GM19467 (cell line): ENCODE data around the gene LAMTOR3.

Experiments
- ATAC-seq: cut with Tn5 transposase; IDR thresholded peaks from one replicate; pipeline ENCODE4 v1.9.1; 2021; ENCODE audit warnings: mild to moderate bottlenecking, moderate library complexity; ENCODE audit not compliant: unreplicated experiment

LAMTOR3 gene

DNA sequence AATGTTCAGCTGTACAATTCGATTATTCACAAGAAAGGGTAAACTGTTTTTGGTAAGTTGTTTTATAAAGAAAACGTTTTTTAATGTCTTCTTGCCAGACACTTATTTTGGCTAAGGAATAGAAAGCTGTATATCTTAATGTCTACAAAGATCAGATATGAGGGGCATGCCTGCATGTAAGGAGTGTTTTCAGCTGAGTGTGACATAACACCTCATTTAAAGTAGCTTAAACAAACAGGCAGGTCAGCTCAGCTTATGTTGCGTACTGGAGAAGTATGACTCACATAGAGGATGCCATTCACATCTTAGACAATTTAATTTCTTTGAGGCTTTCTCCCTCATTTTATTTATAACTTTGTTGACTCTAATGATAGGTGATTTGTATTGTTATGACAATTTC lies 30.4 kb downstream of the LAMTOR3 start:
- ATAC-seq, result no peak

DNA sequence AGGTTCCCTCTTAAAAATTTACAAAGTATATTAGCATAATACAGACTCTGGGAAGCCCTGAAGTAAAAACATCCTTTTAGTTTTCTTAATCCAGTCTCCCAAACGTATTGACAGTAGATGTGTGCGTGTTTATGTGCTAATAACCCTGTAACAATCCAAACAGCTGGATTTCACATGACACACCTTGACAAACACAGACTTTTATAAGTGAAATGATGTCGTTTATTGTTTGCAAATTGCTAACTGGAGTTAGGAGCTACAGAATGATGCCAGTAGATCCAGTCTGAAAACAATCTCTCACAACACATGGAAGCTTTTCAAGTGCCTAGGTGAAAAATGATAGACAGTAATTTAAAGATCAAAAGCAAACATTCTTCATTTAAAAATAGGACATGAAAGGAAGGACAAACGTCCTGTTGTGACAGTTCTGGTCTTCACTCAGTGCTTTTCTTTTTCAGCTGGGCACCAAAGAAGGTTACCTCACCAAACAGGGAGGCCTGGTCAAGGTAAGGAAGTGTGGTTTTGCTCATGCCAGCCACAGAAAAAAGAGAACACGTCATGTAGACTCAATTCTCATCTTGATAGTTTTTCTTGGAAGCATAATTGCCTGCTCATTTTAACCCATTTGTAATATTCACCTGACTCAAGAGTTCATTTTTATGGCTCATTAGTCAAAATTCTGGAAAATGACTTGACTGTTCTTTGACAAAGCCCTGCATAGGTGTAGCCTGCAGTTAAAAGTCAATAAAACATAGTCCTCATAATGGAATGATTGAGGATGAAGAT lies 32.9 kb downstream of the LAMTOR3 start:
- peak; percentile 51 for ATAC-seq

DNA sequence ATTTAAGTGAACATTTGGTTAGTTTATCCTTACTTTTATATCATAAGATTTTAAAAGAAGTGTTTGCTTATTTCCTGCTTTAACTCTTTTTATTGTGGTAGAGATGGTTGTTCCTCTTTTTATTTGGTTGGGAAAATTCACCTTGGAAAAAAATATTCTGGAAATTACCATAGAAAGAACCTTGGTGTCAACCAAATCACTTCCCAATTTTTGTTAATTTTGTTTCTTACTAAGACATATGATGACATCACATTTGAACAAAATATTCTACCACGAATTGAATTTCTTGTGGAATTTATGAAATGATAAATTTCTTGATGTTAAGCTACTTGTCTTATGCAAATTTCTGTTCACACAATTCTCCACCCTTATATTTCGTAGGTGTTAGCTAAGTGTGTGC lies 33.7 kb downstream of the LAMTOR3 start:
- no peak for ATAC-seq

DNA sequence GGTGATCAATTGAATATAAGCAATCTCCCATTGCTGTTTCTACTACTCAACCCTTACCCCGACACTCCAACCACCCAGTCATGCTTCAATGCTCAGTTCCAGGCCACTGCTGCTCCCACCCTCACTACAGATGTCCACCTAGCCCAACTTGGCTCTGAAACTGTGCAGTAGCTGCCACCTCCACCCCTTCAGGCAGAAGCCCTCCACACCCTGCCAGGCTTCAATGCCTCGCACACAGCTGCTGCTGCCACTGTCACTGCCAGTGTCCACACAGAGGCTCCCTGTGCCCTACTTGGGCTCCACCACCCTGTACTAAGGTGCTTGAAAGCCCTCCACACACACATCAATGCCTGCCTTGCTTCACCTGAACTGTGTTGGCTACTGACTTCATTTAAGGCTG lies 34.6 kb downstream of the LAMTOR3 start:
- peak; percentile 50 for ATAC-seq

DNA sequence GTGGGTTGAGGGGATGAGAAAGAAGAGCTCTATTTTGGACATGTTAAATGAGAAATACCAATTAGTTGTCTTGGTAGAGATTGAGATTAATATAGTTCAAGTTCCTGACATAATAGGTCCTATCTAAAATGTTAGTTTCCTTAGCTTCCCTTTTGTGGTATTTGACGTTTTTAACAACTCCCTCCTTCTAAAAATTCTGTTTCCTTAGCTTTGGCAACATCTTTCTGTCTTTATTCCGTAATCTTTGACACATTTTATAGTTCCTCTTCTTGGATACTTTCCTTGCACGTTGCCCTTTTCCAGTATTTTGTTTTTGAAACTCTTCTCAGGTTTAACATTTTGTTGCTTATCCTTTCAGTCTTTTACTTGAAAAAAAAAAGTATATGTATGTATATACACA lies 36.9 kb downstream of the LAMTOR3 start:
- no peak for ATAC-seq

DNA sequence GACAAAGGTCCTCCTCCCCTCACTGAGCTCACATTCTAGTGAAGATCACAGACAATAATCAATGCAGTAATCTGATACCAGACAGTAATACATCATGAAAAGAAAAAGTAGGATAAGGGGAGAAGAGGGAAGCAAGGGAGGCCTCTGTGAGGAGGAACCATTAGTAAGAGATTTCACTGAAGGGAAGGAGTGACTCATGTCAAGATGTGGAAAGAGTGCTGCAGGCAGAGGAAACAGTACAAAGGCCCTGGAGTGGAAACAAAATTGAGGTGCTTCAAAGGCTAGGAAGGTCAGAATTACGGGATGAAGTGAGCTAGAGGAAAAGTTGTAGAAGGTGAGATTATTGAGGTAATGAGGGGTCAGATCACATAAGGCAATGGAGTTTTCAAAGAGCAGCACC lies 38.1 kb downstream of the LAMTOR3 start:
- no peak for ATAC-seq

DNA sequence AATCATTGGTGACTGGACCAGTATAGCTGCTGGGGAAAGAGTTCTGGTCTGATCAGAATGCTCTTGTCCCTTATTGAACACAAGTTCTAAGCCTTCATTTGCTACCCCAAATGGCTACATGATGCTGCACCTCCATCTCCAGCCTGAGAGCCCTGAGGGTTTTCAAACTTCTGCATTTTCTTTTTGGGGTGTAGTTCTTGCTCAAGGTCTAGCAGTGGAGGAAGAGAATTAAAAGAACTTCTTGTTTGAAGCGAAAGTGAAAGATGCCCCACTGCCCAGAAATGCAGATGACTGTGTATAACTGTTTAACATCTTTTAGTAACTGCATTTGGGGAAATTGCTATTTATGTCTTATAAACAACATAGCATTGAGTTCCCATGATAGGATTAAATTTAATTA lies 38.5 kb downstream of the LAMTOR3 start:
- peak; percentile 46 for ATAC-seq

DNA sequence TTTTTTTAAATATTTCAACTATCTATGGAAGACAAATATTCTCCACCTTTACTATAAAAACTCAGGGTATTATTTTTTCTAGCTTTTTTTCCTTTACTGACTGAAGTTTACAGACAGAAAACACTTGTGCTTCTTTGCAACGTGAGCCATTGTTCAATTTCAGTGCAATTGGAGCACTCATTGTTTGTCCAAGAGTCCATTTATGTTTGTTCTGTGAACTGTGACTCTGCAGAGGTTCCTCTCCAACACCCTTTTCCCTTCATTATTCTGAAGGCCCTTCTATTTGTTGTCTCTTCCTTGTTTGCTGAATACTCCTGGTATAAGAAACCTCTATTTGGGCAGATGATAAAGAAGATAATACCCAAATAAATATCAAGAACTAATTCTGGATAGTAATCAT lies 40.2 kb downstream of the LAMTOR3 start:
- no peak for ATAC-seq

DNA sequence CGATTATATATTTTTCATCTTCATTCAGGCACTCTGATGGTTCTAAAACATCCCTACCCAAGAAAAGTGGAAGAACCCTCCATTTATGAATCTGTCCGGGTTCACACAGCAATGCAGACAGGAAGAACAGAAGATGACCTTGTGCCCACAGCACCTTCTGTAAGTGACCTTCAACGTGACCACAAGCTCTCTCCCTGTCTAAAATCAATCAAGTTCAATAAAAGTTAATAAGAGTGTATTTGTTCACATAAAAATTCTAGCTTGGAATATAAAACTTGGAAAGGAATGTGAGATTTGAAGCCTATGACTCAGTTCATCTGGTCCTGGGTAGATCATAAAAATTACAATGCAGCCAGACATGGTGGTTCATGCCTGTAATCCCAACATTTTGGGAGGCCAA lies 41.0 kb downstream of the LAMTOR3 start:
- ATAC-seq, result no peak

DNA sequence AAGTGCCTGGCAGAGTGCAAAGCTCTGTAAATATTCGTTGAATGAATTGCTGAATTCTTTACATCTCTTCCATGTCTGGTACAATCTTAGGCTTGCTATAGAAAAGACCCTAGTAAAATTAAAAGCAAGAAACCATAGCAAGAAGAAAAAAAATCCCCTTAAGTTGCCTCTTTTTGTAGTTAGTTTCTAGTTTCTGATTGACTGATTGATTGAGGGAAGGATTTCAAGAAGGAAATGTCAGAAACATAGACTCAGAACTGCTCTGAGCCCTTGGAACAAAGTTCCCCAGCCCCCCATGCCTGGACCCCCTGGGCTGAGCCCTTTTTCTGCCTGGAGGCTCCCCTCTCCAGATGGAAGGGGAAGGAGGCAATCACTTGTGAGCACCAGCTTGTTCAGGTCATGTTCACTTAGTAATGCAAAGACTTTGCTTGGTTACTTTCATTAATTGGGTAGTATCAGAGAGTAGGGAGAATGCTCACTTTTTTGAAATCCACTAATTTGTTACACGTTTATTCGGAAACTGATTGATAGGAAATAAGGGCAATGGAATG lies 42.0 kb downstream of the LAMTOR3 start:
- ATAC-seq, result no peak

DNA sequence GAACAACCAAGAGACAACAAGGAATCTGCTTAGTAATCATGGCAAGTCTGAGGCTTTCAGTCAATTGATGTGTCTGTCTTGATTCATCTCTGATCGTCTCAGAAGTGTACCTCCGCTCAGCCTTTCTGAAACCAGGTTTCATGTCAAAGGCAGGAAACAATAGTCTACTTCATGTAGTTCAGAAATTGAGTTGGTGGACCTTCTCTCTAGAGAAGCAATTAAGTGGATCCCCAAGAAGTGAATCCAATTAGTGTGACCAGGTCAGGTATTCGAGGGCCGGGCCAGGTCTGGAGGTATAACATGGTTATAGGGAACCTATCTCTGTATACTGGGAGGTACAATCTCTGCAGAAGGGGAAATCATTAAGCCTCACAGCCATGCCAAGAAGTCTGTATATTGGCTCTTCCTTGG lies 45.6 kb downstream of the LAMTOR3 start:
- peak; percentile 36 for ATAC-seq

DNA sequence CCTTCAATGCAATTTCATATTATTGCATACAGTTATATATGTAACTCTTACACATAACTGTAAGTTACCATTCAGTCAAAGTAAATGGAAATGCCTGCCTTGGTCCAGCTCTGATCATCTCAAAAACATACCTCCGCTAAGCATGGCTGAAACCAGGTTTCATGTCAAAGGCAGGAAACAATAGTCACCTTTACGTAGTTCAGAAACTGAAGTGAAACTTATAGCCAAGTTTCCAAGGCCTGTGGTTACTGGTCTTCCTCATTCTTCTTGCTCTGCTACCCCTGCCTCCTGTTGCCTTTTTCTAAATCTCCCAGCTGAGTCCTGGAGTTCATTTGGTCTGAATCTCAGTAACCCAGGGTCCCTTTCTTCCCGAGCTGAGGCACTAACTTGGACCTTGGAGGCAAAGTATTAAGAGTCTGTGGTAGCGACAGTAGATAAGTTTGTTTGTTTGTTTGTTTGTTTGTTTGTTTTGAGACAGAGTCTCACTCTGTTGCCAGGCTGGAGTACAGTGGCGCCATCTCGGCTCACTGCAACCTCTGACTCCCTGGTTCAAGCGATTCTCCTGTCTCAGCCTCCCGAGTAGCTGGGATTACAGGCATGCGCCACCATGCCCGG lies 46.8 kb downstream of the LAMTOR3 start:
- ATAC-seq, result peak; percentile 65

DNA sequence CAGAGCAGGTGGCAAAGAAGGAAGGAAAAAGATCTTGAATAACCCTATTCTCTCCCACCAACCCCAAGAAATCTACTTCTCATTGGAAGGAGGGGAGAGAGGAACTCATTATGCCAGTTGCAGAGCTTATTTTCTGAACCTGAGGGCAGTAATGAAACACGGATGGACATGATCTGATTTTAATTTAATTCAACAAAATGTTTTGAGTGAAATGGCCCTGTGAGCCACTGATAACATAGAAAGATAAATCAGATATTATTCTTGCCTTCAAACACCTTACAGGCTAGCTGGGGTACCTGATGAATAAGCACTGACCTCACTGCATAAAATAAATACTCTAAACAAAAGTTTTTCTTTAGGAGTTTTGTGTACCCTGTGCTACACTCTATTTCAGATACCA lies 47.3 kb downstream of the LAMTOR3 start:
- no peak for ATAC-seq

DNA sequence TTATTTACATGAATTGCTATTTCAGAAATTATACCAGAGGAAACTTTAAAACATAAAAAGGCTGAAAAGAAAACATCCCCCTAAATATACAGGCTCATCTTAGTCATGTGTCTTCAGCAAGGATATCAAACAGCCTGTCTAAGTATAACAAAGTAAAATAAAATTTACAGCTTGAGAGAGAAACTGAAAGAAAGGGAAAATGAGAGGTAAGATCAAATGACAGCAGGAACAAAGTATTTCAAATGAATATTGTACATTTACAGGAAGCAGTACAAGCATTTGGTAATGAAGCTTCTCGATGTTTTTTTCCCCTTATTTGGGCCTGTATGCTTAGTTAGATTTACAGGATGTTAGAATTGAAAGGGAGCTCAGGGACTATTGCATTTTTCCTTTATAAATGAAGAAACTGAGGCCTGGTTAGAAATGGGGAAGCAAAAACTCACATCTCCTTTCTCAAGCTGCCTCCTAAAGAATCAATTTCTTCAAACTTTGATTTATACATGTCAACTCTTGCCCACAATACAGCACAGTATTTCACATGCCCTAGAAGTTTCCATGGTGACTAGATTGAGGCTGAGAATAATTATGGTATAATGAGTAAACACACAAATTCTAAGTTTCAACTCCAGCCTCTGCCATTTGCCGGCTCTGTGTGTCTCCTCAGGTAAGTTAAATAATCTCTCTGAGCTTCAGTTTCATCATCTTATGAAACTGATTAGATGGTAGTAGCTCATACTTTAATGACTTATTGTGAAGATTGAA lies 48.3 kb downstream of the LAMTOR3 start:
- no peak for ATAC-seq

DNA sequence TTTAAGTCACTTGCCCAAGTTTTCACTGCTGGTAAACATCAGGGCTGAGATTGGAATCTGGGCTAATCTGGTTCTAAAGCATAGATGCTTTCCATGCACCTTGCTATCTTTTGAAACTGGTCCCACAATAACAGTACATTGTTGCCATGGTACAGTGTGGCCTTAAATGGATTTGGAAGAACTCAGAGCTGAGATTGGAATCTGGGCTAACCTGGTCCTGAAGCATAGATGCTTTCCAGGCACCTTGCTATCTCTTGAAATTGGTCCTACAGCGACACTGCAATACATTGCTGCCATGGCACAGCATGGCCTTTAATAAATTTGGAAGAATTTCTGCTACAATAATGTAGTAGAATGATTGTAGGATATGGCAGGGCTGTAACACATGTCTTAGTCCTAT lies 49.0 kb downstream of the LAMTOR3 start:
- ATAC-seq, result no peak

DNA sequence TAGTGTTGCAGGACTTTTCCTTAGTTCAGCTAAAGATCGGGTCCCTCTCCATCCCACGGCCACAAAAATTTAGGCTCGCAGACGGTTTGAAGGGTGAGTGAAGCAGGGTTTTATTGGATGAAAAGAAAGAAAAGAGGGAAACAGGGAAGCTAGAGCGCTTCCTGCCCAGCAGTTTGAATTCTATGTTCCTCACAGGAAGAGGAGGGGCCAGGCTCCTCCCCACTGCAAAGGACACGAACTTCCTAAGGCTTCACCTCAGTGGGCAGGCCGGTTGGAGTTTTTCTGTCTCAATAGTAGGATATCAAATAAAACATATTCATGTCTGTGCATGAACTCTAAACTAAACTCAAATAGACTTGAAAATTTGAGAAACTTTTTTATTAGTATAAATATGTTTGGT lies 50.2 kb downstream of the LAMTOR3 start:
- ATAC-seq, result no peak

DNA sequence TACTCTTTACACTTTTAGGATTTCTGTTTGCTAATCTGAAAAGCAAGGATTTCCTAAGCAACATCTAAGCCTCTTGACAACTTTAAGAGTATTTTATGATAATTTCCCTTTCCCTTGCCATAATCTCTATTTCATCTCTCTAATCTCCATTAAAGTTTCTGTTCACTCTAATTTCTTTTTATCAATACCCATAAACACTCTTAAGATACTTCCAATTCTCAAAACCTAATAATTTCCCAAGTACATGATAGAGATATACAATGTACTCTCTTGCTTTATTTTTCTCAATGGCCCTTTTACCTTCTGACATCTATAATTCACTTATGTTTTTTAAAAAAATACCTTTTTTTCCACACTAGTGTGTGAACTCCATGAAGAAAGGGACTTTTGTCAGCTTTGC lies 50.8 kb downstream of the LAMTOR3 start:
- ATAC-seq, result no peak

DNA sequence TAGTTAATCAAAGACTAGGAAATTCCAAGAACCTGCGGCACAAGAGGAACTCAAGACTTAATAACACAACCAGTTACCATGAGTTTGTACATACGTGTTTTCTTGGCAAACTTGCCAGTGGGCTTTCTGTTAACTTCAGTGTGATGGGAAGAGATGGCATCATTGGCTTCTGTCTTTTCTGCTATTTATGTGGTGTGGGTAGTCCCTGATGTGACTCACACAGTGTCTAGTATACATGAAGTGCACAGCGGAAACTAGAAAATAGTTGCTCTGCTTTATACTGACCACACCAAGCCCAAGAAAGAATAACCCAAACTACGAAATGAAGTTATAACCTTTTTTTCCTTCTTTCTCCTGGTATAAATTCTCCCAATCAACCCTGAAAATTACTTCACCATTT lies 53.1 kb downstream of the LAMTOR3 start:
- no peak for ATAC-seq

DNA sequence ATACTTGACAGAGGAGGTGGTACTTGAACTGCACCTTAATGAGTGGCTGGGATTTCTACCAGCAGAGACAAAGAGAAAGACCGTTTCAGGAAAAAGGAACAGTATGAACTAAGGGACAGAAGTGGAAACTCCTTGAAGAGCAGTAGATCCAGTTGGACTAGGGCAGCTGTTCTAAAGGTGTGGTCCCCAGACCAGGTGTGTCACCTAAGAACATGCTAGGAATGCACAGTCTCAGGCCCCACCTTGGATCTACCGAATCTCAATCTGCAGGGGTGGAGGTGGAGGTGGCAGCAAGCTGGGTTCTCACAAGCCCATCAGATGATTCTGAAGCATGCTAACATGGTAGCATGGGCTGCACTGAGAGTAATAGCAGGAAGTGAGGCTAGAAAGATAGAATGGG lies 55.3 kb downstream of the LAMTOR3 start:
- no peak for ATAC-seq

DNA sequence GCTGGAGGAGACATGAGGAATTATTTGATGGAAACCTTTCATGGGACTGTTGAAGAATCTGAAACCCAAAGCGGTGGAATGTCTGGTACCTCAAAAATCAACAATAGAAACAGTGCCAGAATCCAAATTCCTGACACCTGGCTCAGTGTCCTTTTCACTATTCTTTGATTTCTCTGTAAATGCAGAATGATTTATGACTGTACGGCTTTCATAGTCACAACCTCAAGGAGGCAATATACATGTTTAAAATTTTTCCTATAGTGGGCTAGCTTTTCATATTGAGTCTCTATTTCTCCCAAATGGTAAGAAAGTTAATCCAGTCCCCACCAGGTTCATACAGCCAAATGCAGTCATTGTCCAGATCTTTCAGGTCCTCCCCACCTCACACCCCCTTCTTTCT lies 58.3 kb downstream of the LAMTOR3 start:
- ATAC-seq, result no peak

DNA sequence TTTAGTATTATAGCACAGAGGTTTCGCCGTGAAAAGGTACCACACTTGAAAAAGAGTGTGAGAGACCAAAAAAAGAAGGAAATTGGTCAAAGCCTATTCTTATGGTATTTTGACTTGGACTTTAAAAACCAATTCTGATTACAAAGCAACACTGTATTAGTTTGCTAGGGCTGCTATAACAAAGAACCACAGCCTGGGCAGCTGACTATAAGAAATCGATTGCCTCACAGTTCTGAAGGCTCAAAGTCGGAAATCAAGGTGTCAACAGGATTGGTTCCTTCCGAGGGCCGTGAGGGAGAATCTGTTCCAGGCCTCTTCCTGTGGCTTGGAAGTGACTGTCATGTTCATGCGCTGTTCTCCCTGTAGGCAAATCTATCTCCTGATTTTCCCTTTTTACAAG lies 59.7 kb downstream of the LAMTOR3 start:
- ATAC-seq, result no peak

DNA sequence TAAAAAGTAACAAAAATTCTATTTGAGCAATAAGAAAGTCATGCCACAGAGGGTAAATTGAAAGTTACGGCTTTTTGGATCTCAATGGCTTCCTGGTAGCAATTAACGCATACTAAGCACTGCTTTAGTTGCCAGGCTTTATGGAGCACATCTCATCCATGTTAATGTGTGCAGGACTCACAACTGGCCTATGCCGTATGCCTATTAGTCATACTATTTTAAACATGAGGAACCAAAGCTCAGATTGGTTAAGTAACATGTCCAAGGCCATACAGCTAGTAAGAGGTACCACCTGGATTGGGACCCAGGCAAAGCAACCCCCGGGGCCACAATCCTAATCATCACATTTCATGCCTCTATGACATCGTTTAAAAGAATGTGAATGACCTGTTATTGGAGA lies 60.5 kb downstream of the LAMTOR3 start:
- ATAC-seq, result no peak
